Measurements from ENCODE around the gene TMEM44.

GRCh38 chr3:194675680-194676079 is 42.5 kb upstream of the TMEM44 start:
- TF ChIP-seq CTCF (IDR thresholded peaks at IDR 0.05 in 8 of 11, conservative IDR thresholded peaks at IDR 0.05 in 3 of 11) (no peak), POLR2A (IDR thresholded peaks at IDR 0.05) (no peak), POLR2AphosphoS5 (IDR thresholded peaks at IDR 0.05) (no peak)
